H9 (cell line): ENCODE data around the gene TNFAIP8L3. TPM values are rescaled to one million over a fixed set of nuclear protein-coding genes. Genes with fewer than 3 reads are reported as not detected.

Source experiments
- DNase-seq: peaks from one replicate; pipeline ENCODE4 v3.0.0-alpha.2; 2017
- H2AFZ ChIP-seq: one replicate; pipeline ENCODE4 v1.6.1; 2013; ENCODE audit warnings: mild to moderate bottlenecking, low read length, control low read depth, moderate library complexity
- H2AK5ac ChIP-seq: 2 replicates; pipeline ENCODE4 v1.6.1; 2013; ENCODE audit warnings: low read length, control low read depth, mixed read lengths; ENCODE audit not compliant: insufficient read length
- H2BK120ac ChIP-seq: one replicate; pipeline ENCODE4 v1.6.1; 2013; ENCODE audit warnings: low read depth, mild to moderate bottlenecking, low read length, control low read depth, inconsistent platforms; ENCODE audit not compliant: poor library complexity, severe bottlenecking
- H2BK12ac ChIP-seq: 2 replicates; pipeline ENCODE4 v1.6.1; 2013; ENCODE audit warnings: low read length, control low read depth, mixed read lengths, low read depth; ENCODE audit not compliant: insufficient read length
- H2BK15ac ChIP-seq: 2 replicates; pipeline ENCODE4 v1.6.1; 2013; ENCODE audit warnings: low read depth, low read length, control low read depth
- H2BK20ac ChIP-seq: one replicate; pipeline ENCODE4 v1.6.1; 2013; ENCODE audit warnings: low read depth, mild to moderate bottlenecking, low read length, control low read depth, inconsistent platforms; ENCODE audit not compliant: poor library complexity, severe bottlenecking
- H2BK5ac ChIP-seq: 2 replicates; pipeline ENCODE4 v1.6.1; 2013; ENCODE audit warnings: low read length, control low read depth, mixed read lengths; ENCODE audit not compliant: insufficient read length
- H3K14ac ChIP-seq: 2 replicates; pipeline ENCODE4 v1.6.1; 2013; ENCODE audit warnings: low read length, control low read depth; ENCODE audit not compliant: insufficient read depth
- H3K18ac ChIP-seq: 2 replicates; pipeline ENCODE4 v1.6.1; 2013; ENCODE audit warnings: low read depth, mild to moderate bottlenecking, mixed read lengths, low read length, control low read depth; ENCODE audit not compliant: insufficient read length
- H3K23ac ChIP-seq: 2 replicates; pipeline ENCODE4 v1.6.1; 2013; ENCODE audit warnings: low read length, control low read depth, mixed read lengths, low read depth; ENCODE audit not compliant: insufficient read length
- H3K23me2 ChIP-seq: 2 replicates; pipeline ENCODE4 v1.6.1; 2013; ENCODE audit warnings: low read depth, mild to moderate bottlenecking, mixed read lengths, low read length, control low read depth; ENCODE audit not compliant: insufficient read length, poor library complexity, severe bottlenecking
- H3K27ac ChIP-seq: 2 replicates; pipeline ENCODE4 v1.5.1; 2013; ENCODE audit warnings: low read length, control low read depth, mixed read lengths, low read depth; ENCODE audit not compliant: insufficient read length
- H3K27me3 ChIP-seq: 2 replicates; pipeline ENCODE4 v1.6.1; 2013; ENCODE audit warnings: low read length, control low read depth, inconsistent platforms; ENCODE audit not compliant: insufficient read depth
- H3K4ac ChIP-seq: 2 replicates; pipeline ENCODE4 v1.6.1; 2013; ENCODE audit warnings: low read depth, mild to moderate bottlenecking, control low read depth, inconsistent platforms, low read length, moderate library complexity
- H3K4me1 ChIP-seq: 2 replicates; pipeline ENCODE4 v1.6.1; 2013; ENCODE audit warnings: low read length, control low read depth, inconsistent platforms; ENCODE audit not compliant: insufficient read depth
- H3K4me2 ChIP-seq: 2 replicates; pipeline ENCODE4 v1.6.1; 2013; ENCODE audit warnings: low read length, control low read depth, mixed read lengths; ENCODE audit not compliant: insufficient read length, insufficient read depth
- H3K56ac ChIP-seq: 2 replicates; pipeline ENCODE4 v1.6.1; 2013; ENCODE audit warnings: low read depth, mild to moderate bottlenecking, mixed read lengths, low read length, control low read depth; ENCODE audit not compliant: insufficient read length
- H3K79me1 ChIP-seq: 2 replicates; pipeline ENCODE4 v1.6.1; 2013; ENCODE audit warnings: low read depth, mild to moderate bottlenecking, moderate library complexity, low read length, control low read depth, inconsistent platforms; ENCODE audit not compliant: insufficient read depth, poor library complexity, severe bottlenecking
- H3K79me2 ChIP-seq: 2 replicates; pipeline ENCODE4 v1.6.1; 2013; ENCODE audit warnings: low read length, control low read depth, inconsistent platforms; ENCODE audit not compliant: insufficient read depth
- H3K9ac ChIP-seq: 2 replicates; pipeline ENCODE4 v1.6.1; 2013; ENCODE audit warnings: low read length, control low read depth, mixed read lengths; ENCODE audit not compliant: insufficient read length; ENCODE audit errors: extremely low read depth
- H3K9me3 ChIP-seq: one replicate; pipeline ENCODE4 v1.6.1; 2013; ENCODE audit warnings: low read depth, low read length, inconsistent platforms; ENCODE audit not compliant: control insufficient read depth
- H3T11ph ChIP-seq: one replicate; pipeline ENCODE4 v1.6.1; 2013; ENCODE audit warnings: mild to moderate bottlenecking, low read length, control low read depth, inconsistent platforms
- H4K20me1 ChIP-seq: one replicate; pipeline ENCODE4 v1.6.1; 2013; ENCODE audit not compliant: control insufficient read depth, insufficient read length, insufficient read depth
- H4K5ac ChIP-seq: 2 replicates; pipeline ENCODE4 v1.6.1; 2013; ENCODE audit warnings: low read depth, mild to moderate bottlenecking, mixed read lengths, low read length, control low read depth; ENCODE audit not compliant: insufficient read length
- H4K8ac ChIP-seq: replicated peaks from 2 replicates; pipeline ENCODE4 v1.6.1; 2013; ENCODE audit warnings: low read length, control low read depth, mixed read lengths, low read depth; ENCODE audit not compliant: insufficient read length
- H4K91ac ChIP-seq: 2 replicates; pipeline ENCODE4 v1.6.1; 2013; ENCODE audit warnings: low read depth, mild to moderate bottlenecking, moderate library complexity, mixed read lengths, low read length, control low read depth; ENCODE audit not compliant: insufficient read length
- H3K27ac Mint-ChIP-seq, 3 experiments: 2 replicates in 2 of 3; 3 replicates in 1 of 3; pipeline ENCODE4 v1.8.0; 2020 to 2021; ENCODE audit warnings: mixed read lengths in 3 of 3, mild to moderate bottlenecking in 1 of 3, moderate library complexity in 1 of 3
- H3K27me3 Mint-ChIP-seq: 2 replicates; pipeline ENCODE4 v1.8.0; 2021; ENCODE audit warnings: low read depth, mild to moderate bottlenecking, moderate library complexity, mixed read lengths
- H3K36me3 Mint-ChIP-seq, 3 experiments: 2 replicates in 2 of 3; 3 replicates in 1 of 3; pipeline ENCODE4 v1.8.0; 2020 to 2021; ENCODE audit warnings: low read depth in 3 of 3, mixed read lengths in 3 of 3; ENCODE audit not compliant: insufficient read depth in 1 of 3
- H3K4me1 Mint-ChIP-seq, 2 experiments: 2 replicates each; pipeline ENCODE4 v1.8.0; 2020; ENCODE audit warnings: mixed read lengths in 2 of 2
- H3K4me3 Mint-ChIP-seq, 2 experiments: 2 replicates in 1 of 2; 3 replicates in 1 of 2; pipeline ENCODE4 v1.8.0; 2020 to 2021; ENCODE audit warnings: mild to moderate bottlenecking in 2 of 2, mixed read lengths in 2 of 2, moderate library complexity in 1 of 2
- H3K9me3 Mint-ChIP-seq, 2 experiments: 2 replicates in 1 of 2; 3 replicates in 1 of 2; pipeline ENCODE4 v1.8.0; 2020; ENCODE audit warnings: mild to moderate bottlenecking in 2 of 2, mixed read lengths in 2 of 2, moderate library complexity in 1 of 2
- WGBS: extraction: QIAGEN DNeasy Blood & Tissue Kit; methylation state at CpG from one replicate; pipeline ENCODE4 v1.1.7; 2013; ENCODE audit warnings: missing lambda C conversion rate, low lambda C conversion rate, mixed read lengths; ENCODE audit not compliant: insufficient read length; ENCODE audit errors: extremely low coverage; 5-methylcytosine and 5-hydroxymethylcytosine counted together
- total RNA-seq: library from RNA; stranded (reverse); gene quantifications from 2 replicates; pipeline ENCODE4 v1.2.1, GENCODE V29; 2021
- TF ChIP-seq, protein P1 (sequence below): fragments of 200-600 bp; sonication (generic); conservative IDR thresholded peaks from 3 replicates; pipeline ENCODE4 v1.8.0; 2021; ENCODE audit warnings: antibody characterized with exemption, mild to moderate bottlenecking

Gene TNFAIP8L3
- total RNA-seq, 1 experiment from 2014 or later: 0.22 TPM

DNA sequence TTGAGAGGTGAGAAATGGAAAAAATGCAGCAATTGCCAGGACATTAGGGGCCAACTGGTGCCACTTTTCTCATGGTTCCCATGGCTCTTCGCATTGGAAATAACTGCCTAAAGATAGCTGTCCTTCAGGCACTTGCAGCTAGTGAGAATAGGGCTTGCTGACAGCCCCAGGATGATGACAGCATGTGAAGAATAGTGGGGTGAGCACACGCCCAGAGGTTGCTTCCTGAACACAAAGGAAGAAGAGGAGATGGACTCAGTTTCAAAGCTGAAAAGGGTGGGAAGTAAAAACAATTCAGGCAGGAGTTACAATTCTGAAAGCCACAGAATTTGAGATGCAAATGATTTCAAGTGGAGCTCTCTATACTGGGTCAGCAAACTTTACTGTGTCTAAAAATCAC, 45.6 kb downstream of the TNFAIP8L3 start:
- Histone ChIP-seq H3K79me2 (no peaks in the 10 kb centered on the region), H3K9me3 (no peaks in the 10 kb centered on the region), H3K23ac (no peak overlapping the region), H4K20me1 (no peaks in the 10 kb centered on the region), H3K18ac (no peak overlapping the region), H2BK20ac (no peak overlapping the region), H2BK15ac (no peak overlapping the region), H3K27ac (no peak overlapping the region), H3K4me2 (no peak overlapping the region), H3K23me2 (no peaks in the 10 kb centered on the region), H4K8ac (no peak overlapping the region), H3K27me3 (no peaks in the 10 kb centered on the region), H3K4me1 (peaks cover 1% of the 10 kb centered on the region; the same call in 1 of the 2 replicates), H3K9ac (no peak overlapping the region), H3K56ac (no peak overlapping the region), H2BK5ac (no peak overlapping the region), H3K79me1 (no peaks in the 10 kb centered on the region), H2AK5ac (no peak overlapping the region), H2BK12ac (no peak overlapping the region), H3K14ac (no peak overlapping the region), H4K91ac (no peak overlapping the region), H4K5ac (no peak overlapping the region), H2BK120ac (no peak overlapping the region), H3T11ph (no peak overlapping the region), H2AFZ (no peak overlapping the region), H3K4ac (no peak overlapping the region)
- Mint-ChIP-seq H3K4me1 (peaks cover 22 to 31% of the 10 kb centered on the region in 2 experiments), H3K9me3 (no peaks in the 10 kb centered on the region), H3K36me3 (peaks cover 0 to 2% (median 1%) of the 10 kb centered on the region in 3 experiments; a peak in 2 of 7 replicates), H3K4me3 (no peak overlapping the region), H3K27me3 (no peaks in the 10 kb centered on the region), H3K27ac (no peak overlapping the region)
- DNase-seq: no peak
- TF ChIP-seq, protein P1, sequence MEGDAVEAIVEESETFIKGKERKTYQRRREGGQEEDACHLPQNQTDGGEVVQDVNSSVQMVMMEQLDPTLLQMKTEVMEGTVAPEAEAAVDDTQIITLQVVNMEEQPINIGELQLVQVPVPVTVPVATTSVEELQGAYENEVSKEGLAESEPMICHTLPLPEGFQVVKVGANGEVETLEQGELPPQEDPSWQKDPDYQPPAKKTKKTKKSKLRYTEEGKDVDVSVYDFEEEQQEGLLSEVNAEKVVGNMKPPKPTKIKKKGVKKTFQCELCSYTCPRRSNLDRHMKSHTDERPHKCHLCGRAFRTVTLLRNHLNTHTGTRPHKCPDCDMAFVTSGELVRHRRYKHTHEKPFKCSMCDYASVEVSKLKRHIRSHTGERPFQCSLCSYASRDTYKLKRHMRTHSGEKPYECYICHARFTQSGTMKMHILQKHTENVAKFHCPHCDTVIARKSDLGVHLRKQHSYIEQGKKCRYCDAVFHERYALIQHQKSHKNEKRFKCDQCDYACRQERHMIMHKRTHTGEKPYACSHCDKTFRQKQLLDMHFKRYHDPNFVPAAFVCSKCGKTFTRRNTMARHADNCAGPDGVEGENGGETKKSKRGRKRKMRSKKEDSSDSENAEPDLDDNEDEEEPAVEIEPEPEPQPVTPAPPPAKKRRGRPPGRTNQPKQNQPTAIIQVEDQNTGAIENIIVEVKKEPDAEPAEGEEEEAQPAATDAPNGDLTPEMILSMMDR: no peak
- no CpG with 5 or more reads among the region's 2 CpGs for WGBS
